IPS DF 4.7 (cell line): Measurements from ENCODE around the gene NRROS.
"Not testable (repeated sequence)": the region's sequence is repeated elsewhere in the genome, so short reads cannot be mapped to it uniquely, and the experiment has no call there.

Experiments
- DNase-seq: peaks from one replicate; pipeline ENCODE4 v3.0.0-alpha.2; 2013; ENCODE audit warnings: low spot score; ENCODE audit errors: extremely low read depth

NRROS gene

GRCh38 chr3:196639483-196640296 is at the start of gene NRROS:
Gene NRROS (plus strand): TSS chr3:196639694. CDS start chr3:196654540, 14,846 bp downstream.
- no peak for DNase-seq

GRCh38 chr3:196590279-196590678 is 49.2 kb upstream of the NRROS start:
- no peak for DNase-seq

- DNase-seq: no peak
Observed at GRCh38 chr3:196596355-196596754, 43.1 kb upstream of the NRROS start.

GRCh38 chr3:196597971-196598733 is 41.3 kb upstream of the NRROS start:
- DNase-seq: not testable (repeated sequence)

- no peak for DNase-seq
Observed at GRCh38 chr3:196599734-196600128, 39.8 kb upstream of the NRROS start.

GRCh38 chr3:196600359-196600758 is 39.1 kb upstream of the NRROS start:
- no peak for DNase-seq

GRCh38 chr3:196602673-196603072 is 36.8 kb upstream of the NRROS start:
- no peak for DNase-seq

- DNase-seq: no peak
Observed at GRCh38 chr3:196603683-196604082, 35.8 kb upstream of the NRROS start.

- DNase-seq: no peak
Observed at GRCh38 chr3:196604548-196604947, 34.9 kb upstream of the NRROS start.

- no peak for DNase-seq
Observed at GRCh38 chr3:196608693-196609092, 30.8 kb upstream of the NRROS start.

GRCh38 chr3:196609343-196609775 is 30.1 kb upstream of the NRROS start:
- peak; percentile 58 for DNase-seq

- no peak for DNase-seq
Observed at GRCh38 chr3:196609805-196610515, 29.5 kb upstream of the NRROS start.

GRCh38 chr3:196611761-196612483 is 27.6 kb upstream of the NRROS start:
- DNase-seq: no peak

GRCh38 chr3:196615234-196615633 is 24.3 kb upstream of the NRROS start:
- DNase-seq: not testable (repeated sequence)

- no peak for DNase-seq
Observed at GRCh38 chr3:196617256-196617655, 22.2 kb upstream of the NRROS start.

- DNase-seq: no peak
Observed at GRCh38 chr3:196619223-196619622, 20.3 kb upstream of the NRROS start.

- not testable (repeated sequence) for DNase-seq
Observed at GRCh38 chr3:196619627-196620026, 19.9 kb upstream of the NRROS start.

GRCh38 chr3:196620161-196620604 is 19.3 kb upstream of the NRROS start:
- no peak for DNase-seq

GRCh38 chr3:196620684-196621083 is 18.8 kb upstream of the NRROS start:
- no peak for DNase-seq

GRCh38 chr3:196621611-196622010 is 17.9 kb upstream of the NRROS start:
- no peak for DNase-seq
